ENCODE results near the gene CRYBG1. TPM values are rescaled to one million over a fixed set of nuclear protein-coding genes. Genes with fewer than 3 reads are reported as not detected.

CRYBG1 gene
- total and polyA plus RNA-seq, 2 of the 4 experiments (the other 2 are of a cell fraction), result 0.38 to 1.1 TPM

DNA sequence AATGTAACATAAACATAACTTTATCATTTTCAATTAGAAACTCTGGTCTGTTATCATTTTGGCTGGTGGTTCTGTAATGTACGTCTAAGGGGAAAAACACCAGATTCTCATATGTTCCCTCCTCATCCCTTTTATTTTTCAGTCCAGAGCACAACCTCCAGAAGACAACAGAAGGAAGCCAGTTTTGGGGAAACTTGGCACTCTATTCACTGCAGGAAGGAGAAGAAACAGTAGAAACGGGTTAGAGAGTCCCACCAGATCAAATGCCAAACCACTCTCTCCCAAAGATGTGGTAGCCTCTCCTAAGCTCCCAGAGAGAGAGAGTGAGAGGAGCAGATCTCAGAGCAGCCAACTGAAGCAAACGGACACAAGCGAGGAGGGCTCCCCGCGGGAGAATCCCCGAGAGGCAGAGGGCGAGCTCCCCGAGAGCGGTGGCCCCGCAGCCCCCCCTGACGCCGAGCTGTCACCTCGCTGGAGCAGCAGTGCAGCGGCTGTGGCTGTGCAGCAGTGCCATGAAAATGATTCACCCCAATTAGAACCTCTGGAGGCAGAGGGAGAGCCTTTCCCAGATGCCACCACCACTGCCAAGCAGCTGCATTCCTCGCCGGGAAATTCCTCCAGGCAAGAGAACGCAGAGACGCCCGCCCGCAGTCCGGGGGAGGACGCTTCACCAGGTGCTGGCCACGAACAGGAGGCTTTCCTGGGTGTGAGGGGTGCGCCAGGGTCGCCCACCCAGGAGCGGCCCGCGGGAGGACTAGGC is 151.0 kb downstream of the CRYBG1 start:
- no peak for DNase-seq
- ChIA-PET CTCF (interaction anchor here (1.0 to 1.8 kb wide), 4 partner anchors 10 to 50 kb away, joined by 3 to 5 read pairs (median 4); no protein-coding TSS in a partner anchor), POLR2A (ENCODE audit: unreplicated experiment) (interaction anchor here (0.6 kb wide), 1 partner anchor 31 kb away, joined by 5 read pairs; no protein-coding TSS in a partner anchor)
- H3K4me2 ChIP-seq (ENCODE audit: low read depth, low read length), result peak overlapping the region; percentile 79
- H3K4me3 ChIP-seq (ENCODE audit: insufficient read depth, low read depth, low read length), result peak overlapping the region; percentile 52
- no peak overlapping the region for H4K91ac ChIP-seq (ENCODE audit: insufficient read depth, low read depth, low read length)
- H2AFZ ChIP-seq (replicated peaks; ENCODE audit: low read length, poor library complexity), result peak overlapping the region; percentile 94
- H2AK5ac ChIP-seq (ENCODE audit: low read depth, low read length), result no peak overlapping the region
- no peak for TF ChIP-seq MAZ (IDR thresholded peaks at IDR 0.05; ENCODE audit: borderline replicate concordance, low read depth, low read length)
- no peak for TF ChIP-seq FOS (IDR thresholded peaks at IDR 0.05; ENCODE audit: low read depth, low read length)
- TF ChIP-seq NFE2L2 (IDR thresholded peaks at IDR 0.05; ENCODE audit: low read depth, low read length), result no peak
- TF ChIP-seq RFX5 (IDR thresholded peaks at IDR 0.05; ENCODE audit: low read depth, low read length), result no peak
- TF ChIP-seq RAD21 (IDR thresholded peaks at IDR 0.05; ENCODE audit: low read length), result no peak
- TF ChIP-seq, protein P1, sequence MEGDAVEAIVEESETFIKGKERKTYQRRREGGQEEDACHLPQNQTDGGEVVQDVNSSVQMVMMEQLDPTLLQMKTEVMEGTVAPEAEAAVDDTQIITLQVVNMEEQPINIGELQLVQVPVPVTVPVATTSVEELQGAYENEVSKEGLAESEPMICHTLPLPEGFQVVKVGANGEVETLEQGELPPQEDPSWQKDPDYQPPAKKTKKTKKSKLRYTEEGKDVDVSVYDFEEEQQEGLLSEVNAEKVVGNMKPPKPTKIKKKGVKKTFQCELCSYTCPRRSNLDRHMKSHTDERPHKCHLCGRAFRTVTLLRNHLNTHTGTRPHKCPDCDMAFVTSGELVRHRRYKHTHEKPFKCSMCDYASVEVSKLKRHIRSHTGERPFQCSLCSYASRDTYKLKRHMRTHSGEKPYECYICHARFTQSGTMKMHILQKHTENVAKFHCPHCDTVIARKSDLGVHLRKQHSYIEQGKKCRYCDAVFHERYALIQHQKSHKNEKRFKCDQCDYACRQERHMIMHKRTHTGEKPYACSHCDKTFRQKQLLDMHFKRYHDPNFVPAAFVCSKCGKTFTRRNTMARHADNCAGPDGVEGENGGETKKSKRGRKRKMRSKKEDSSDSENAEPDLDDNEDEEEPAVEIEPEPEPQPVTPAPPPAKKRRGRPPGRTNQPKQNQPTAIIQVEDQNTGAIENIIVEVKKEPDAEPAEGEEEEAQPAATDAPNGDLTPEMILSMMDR (conservative IDR thresholded peaks at IDR 0.05; ENCODE audit: low read depth, low read length), result no peak
- no peak for TF ChIP-seq RCOR1 (IDR thresholded peaks at IDR 0.05; ENCODE audit: insufficient replicate concordance, low read length)
- TF ChIP-seq, protein P2, sequence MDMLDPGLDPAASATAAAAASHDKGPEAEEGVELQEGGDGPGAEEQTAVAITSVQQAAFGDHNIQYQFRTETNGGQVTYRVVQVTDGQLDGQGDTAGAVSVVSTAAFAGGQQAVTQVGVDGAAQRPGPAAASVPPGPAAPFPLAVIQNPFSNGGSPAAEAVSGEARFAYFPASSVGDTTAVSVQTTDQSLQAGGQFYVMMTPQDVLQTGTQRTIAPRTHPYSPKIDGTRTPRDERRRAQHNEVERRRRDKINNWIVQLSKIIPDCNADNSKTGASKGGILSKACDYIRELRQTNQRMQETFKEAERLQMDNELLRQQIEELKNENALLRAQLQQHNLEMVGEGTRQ (IDR thresholded peaks at IDR 0.05; ENCODE audit: low read depth, low read length), result no peak
- TF ChIP-seq, protein P3, sequence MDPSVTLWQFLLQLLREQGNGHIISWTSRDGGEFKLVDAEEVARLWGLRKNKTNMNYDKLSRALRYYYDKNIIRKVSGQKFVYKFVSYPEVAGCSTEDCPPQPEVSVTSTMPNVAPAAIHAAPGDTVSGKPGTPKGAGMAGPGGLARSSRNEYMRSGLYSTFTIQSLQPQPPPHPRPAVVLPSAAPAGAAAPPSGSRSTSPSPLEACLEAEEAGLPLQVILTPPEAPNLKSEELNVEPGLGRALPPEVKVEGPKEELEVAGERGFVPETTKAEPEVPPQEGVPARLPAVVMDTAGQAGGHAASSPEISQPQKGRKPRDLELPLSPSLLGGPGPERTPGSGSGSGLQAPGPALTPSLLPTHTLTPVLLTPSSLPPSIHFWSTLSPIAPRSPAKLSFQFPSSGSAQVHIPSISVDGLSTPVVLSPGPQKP (IDR thresholded peaks at IDR 0.05; ENCODE audit: borderline replicate concordance, low read depth, low read length), result no peak
- no peak for TF ChIP-seq POLR2A (IDR thresholded peaks at IDR 0.05; ENCODE audit: low read depth, low read length)
- TF ChIP-seq CHD1 (IDR thresholded peaks at IDR 0.05; ENCODE audit: low read depth, low read length), result no peak
- no peak for TF ChIP-seq MXI1 (IDR thresholded peaks at IDR 0.05; ENCODE audit: borderline replicate concordance, low read depth, low read length)
- TF ChIP-seq CEBPB (IDR thresholded peaks at IDR 0.05; ENCODE audit: low read depth, low read length), result no peak
- no peak for TF ChIP-seq BHLHE40 (IDR thresholded peaks at IDR 0.05; ENCODE audit: low read depth, low read length)
- TF ChIP-seq MAFK (IDR thresholded peaks at IDR 0.05; ENCODE audit: low read depth, low read length), result no peak
- H2BK15ac ChIP-seq (ENCODE audit: low read depth, low read length), result no peak overlapping the region
- peak; percentile 42 for ATAC-seq (ENCODE audit: low read depth)
- H4K8ac ChIP-seq (ENCODE audit: low read depth in 2 of 2, low read length in 2 of 2), result no peak overlapping the region
- H3K23ac ChIP-seq (ENCODE audit: low read depth, low read length), result peak overlapping the region; percentile 63
- H3K36me3 ChIP-seq (ENCODE audit: control insufficient read depth, insufficient read depth, low read length), result no peaks in the 10 kb centered on the region
- in situ Hi-C loops (cut with MboI; ENCODE audit: low sequenced_read_pairs), result no loop called here
- peak overlapping the region; percentile 0 for H2AK9ac ChIP-seq (replicated peaks; ENCODE audit: low read depth, low read length, poor library complexity)
- dilution Hi-C loops (cut with HindIII; ENCODE audit: low sequenced_read_pairs, unreplicated experiment), result no loop called here
- no TSS peak for BruUV-seq (replicated peaks)
- intact Hi-C loops (cut with micrococcal nuclease), result loop anchor here (2.0 to 5.0 kb wide), 5 partner anchors 17 to 466 kb away; no protein-coding TSS in a partner anchor
- H2BK20ac ChIP-seq (ENCODE audit: low read depth, low read length), result no peak overlapping the region; the same call in 1 of the 2 replicates
- no peak overlapping the region for H3K14ac ChIP-seq (replicated peaks; ENCODE audit: low read depth, low read length)
- H3K27ac ChIP-seq (ENCODE audit: insufficient read depth, low read length), result no peak overlapping the region
- H3K4ac ChIP-seq (ENCODE audit: low read depth, low read length), result no peak overlapping the region
- H3K79me1 ChIP-seq (ENCODE audit: low read depth in 1 of 2, low read length in 2 of 2), result no peaks in the 10 kb centered on the region
- H3K18ac ChIP-seq (ENCODE audit: low read depth, low read length), result no peak overlapping the region
- H3K9me1 ChIP-seq (ENCODE audit: insufficient read depth, low read length), result peaks cover 4% of the 10 kb centered on the region; the same call in 1 of the 2 replicates
- H4K20me1 ChIP-seq (ENCODE audit: insufficient read depth, low read length), result no peaks in the 10 kb centered on the region
- peaks cover 7% of the 10 kb centered on the region; the same call in 1 of the 2 replicates for H3K4me1 ChIP-seq (ENCODE audit: control insufficient read depth, insufficient read depth, low read length)
- no peak overlapping the region for H3K56ac ChIP-seq (ENCODE audit: extremely low read depth, insufficient read depth, low read length)
- peaks cover 32% of the 10 kb centered on the region for H3K27me3 ChIP-seq (ENCODE audit: control insufficient read depth, insufficient read depth, low read length)
- no peaks in the 10 kb centered on the region for H3K9me3 ChIP-seq (ENCODE audit: control insufficient read depth, insufficient read depth, low read length)
- no peak overlapping the region for H4K5ac ChIP-seq (ENCODE audit: low read depth, low read length)
- H2BK120ac ChIP-seq (ENCODE audit: low read depth, low read length), result no peak overlapping the region
- 1% methylated on average over 17 of the region's 29 CpGs; no CpG with 5 or more reads in 1 of the 2 experiments for WGBS, 2 experiments (ENCODE audit: extremely low coverage in 2 of 2, insufficient read length in 1 of 2)
- H3K9ac ChIP-seq (ENCODE audit: low read depth, low read length), result no peak overlapping the region
- H2BK5ac ChIP-seq (ENCODE audit: low read depth, low read length, poor library complexity, severe bottlenecking), result no peak overlapping the region

Measured in IMR-90 (cell line).